ENCODE results near the gene FUBP3.

GRCh38 chr9:130658893-130659698, 79.7 kb downstream of the FUBP3 start:
- TF ChIP-seq CTCF (IDR thresholded peaks at IDR 0.05; ENCODE audit: low read depth, low read length, poor library complexity, severe bottlenecking) (no peak), EZH2phosphoT487 (IDR thresholded peaks at IDR 0.05; ENCODE audit: borderline replicate concordance, low read length) (no peak)

Data from DOHH2 (cell line).